Neuronal stem cell (in vitro differentiated cells): ENCODE measurements around the gene TBXAS1.
A peak's percentile ranks its signal among the peaks of the same experiment; 100 is the strongest.

Experiments used
- DNase-seq: peaks from one replicate; pipeline ENCODE4 v3.0.0-alpha.2; 2013; ENCODE audit warnings: low spot score
- H2AFZ ChIP-seq: one replicate; pipeline ENCODE4 v1.6.1; 2013; ENCODE audit warnings: mild to moderate bottlenecking, low read length, inconsistent platforms
- H2AK5ac ChIP-seq: 2 replicates; pipeline ENCODE4 v1.6.1; 2013; ENCODE audit warnings: low read depth, mild to moderate bottlenecking, inconsistent platforms, low read length, moderate library complexity, mixed read lengths
- H2BK120ac ChIP-seq: 2 replicates; pipeline ENCODE4 v1.6.1; 2013; ENCODE audit warnings: low read depth, mild to moderate bottlenecking, inconsistent platforms, low read length, moderate library complexity, mixed read lengths
- H2BK12ac ChIP-seq: one replicate; pipeline ENCODE4 v1.6.1; 2013; ENCODE audit warnings: low read length, inconsistent platforms
- H2BK15ac ChIP-seq: 2 replicates; pipeline ENCODE4 v1.6.1; 2013; ENCODE audit warnings: mild to moderate bottlenecking, low read length, inconsistent platforms, mixed read lengths
- H2BK5ac ChIP-seq: one replicate; pipeline ENCODE4 v1.6.1; 2013; ENCODE audit warnings: inconsistent platforms, mild to moderate bottlenecking, low read length, moderate library complexity
- H3K14ac ChIP-seq: one replicate; pipeline ENCODE4 v1.6.1; 2013; ENCODE audit warnings: low read length, inconsistent platforms
- H3K18ac ChIP-seq: 2 replicates; pipeline ENCODE4 v1.6.1; 2013; ENCODE audit warnings: low read length, inconsistent platforms
- H3K23ac ChIP-seq: 2 replicates; pipeline ENCODE4 v1.6.1; 2013; ENCODE audit warnings: low read depth, mild to moderate bottlenecking, mixed read lengths, low read length, inconsistent platforms; ENCODE audit not compliant: poor library complexity
- H3K27ac ChIP-seq: replicated peaks from 3 replicates; pipeline ENCODE4 v1.5.1; 2013; ENCODE audit warnings: low read length, inconsistent platforms
- H3K27me3 ChIP-seq, 3 experiments: 2 replicates each; pipeline ENCODE4 v1.6.1; 2013; ENCODE audit warnings: low read length in 3 of 3, mild to moderate bottlenecking in 2 of 3, inconsistent platforms in 1 of 3, low read depth in 1 of 3, mixed read lengths in 1 of 3, moderate library complexity in 1 of 3; ENCODE audit not compliant: control insufficient read depth in 3 of 3, insufficient read depth in 3 of 3
- H3K36me3 ChIP-seq, 2 donors: replicated peaks in 1 of 2; 2 replicates each; pipeline ENCODE4 v1.6.1; 2013; ENCODE audit warnings: low read length in 2 of 2; ENCODE audit not compliant: control insufficient read depth in 2 of 2, insufficient read depth in 2 of 2
- H3K4ac ChIP-seq: 2 replicates; pipeline ENCODE4 v1.6.1; 2013; ENCODE audit warnings: inconsistent platforms, mild to moderate bottlenecking, low read length, moderate library complexity
- H3K4me1 ChIP-seq, 2 donors: 1 replicate in 1 of 2; 2 replicates in 1 of 2; pipeline ENCODE4 v1.6.1; 2013; ENCODE audit warnings: low read length in 2 of 2, low read depth in 1 of 2; ENCODE audit not compliant: control insufficient read depth in 2 of 2, insufficient read depth in 1 of 2
- H3K4me2 ChIP-seq: one replicate; pipeline ENCODE4 v1.6.1; 2013; ENCODE audit warnings: mild to moderate bottlenecking, low read length, inconsistent platforms; ENCODE audit not compliant: insufficient read depth, poor library complexity, severe bottlenecking
- H3K4me3 ChIP-seq, 2 donors: 2 replicates each; pipeline ENCODE4 v1.5.1; 2013; ENCODE audit warnings: low read length in 2 of 2, mild to moderate bottlenecking in 2 of 2, inconsistent platforms in 1 of 2, moderate library complexity in 1 of 2
- H3K79me1 ChIP-seq: one replicate; pipeline ENCODE4 v1.6.1; 2013; ENCODE audit warnings: low read depth, mild to moderate bottlenecking, inconsistent platforms, low read length, moderate library complexity
- H3K9ac ChIP-seq: one replicate; pipeline ENCODE4 v1.6.1; 2013; ENCODE audit warnings: mild to moderate bottlenecking, low read depth, low read length, inconsistent platforms; ENCODE audit not compliant: poor library complexity
- H3K9me3 ChIP-seq, 2 donors: replicated peaks in 1 of 2; 2 replicates each; pipeline versions ENCODE3 to v1.6.1; 2013; ENCODE audit warnings: low read length in 2 of 2, mild to moderate bottlenecking in 2 of 2, inconsistent platforms in 1 of 2, low read depth in 1 of 2, mixed read lengths in 1 of 2, moderate library complexity in 1 of 2; ENCODE audit not compliant: control insufficient read depth in 2 of 2, insufficient read depth in 1 of 2
- H4K8ac ChIP-seq: one replicate; pipeline ENCODE4 v1.6.1; 2013; ENCODE audit warnings: low read depth, mild to moderate bottlenecking, inconsistent platforms, low read length, moderate library complexity
- H4K91ac ChIP-seq: one replicate; pipeline ENCODE4 v1.6.1; 2013; ENCODE audit warnings: low read length, low read depth, mild to moderate bottlenecking, inconsistent platforms; ENCODE audit not compliant: poor library complexity
- WGBS, 2 donors: extraction: QIAGEN DNeasy Blood & Tissue Kit; methylation state at CpG; one replicate each; pipeline ENCODE4 v1.1.7; 2013; ENCODE audit warnings: missing lambda C conversion rate in 2 of 2, mixed read lengths in 1 of 2; ENCODE audit not compliant: insufficient read length in 2 of 2, insufficient replicate concordance in 1 of 2; ENCODE audit errors: extremely low coverage in 2 of 2; 5-methylcytosine and 5-hydroxymethylcytosine counted together

TBXAS1 gene

GRCh38 chr7:139948587-139949335 lies 119.7 kb downstream of the TBXAS1 start:
- H3K36me3 ChIP-seq, result no peaks in the 10 kb centered on the region
- peaks cover 0 to 8% (median 0%) of the 10 kb centered on the region in 3 experiments for H3K27me3 ChIP-seq
- H4K8ac ChIP-seq, result no peak overlapping the region
- no peak overlapping the region for H4K91ac ChIP-seq
- no peak overlapping the region for H3K4me2 ChIP-seq
- H2BK15ac ChIP-seq, result no peak overlapping the region
- no peak overlapping the region for H3K27ac ChIP-seq
- no peak overlapping the region for H3K14ac ChIP-seq
- peaks cover 0 to 1% of the 10 kb centered on the region in 2 donors for H3K4me1 ChIP-seq
- H3K4ac ChIP-seq, result no peak overlapping the region
- no peak overlapping the region for H2AFZ ChIP-seq
- DNase-seq, result no peak
- H2AK5ac ChIP-seq, result no peak overlapping the region
- H3K4me3 ChIP-seq, result no peak overlapping the region
- H3K9ac ChIP-seq, result no peak overlapping the region
- H3K18ac ChIP-seq, result no peak overlapping the region
- peaks cover 0 to 4% of the 10 kb centered on the region in 2 donors for H3K9me3 ChIP-seq
- no peak overlapping the region for H2BK12ac ChIP-seq
- H2BK120ac ChIP-seq, result no peak overlapping the region
- no CpG with 5 or more reads among the region's 10 CpGs for WGBS, 2 donors
- H3K79me1 ChIP-seq, result no peaks in the 10 kb centered on the region
- H3K23ac ChIP-seq, result no peak overlapping the region
- H2BK5ac ChIP-seq, result no peak overlapping the region

- no peak overlapping the region for H3K9ac ChIP-seq
- no peak overlapping the region for H3K14ac ChIP-seq
- H2AK5ac ChIP-seq, result no peak overlapping the region
- no peak overlapping the region for H4K91ac ChIP-seq
- H3K23ac ChIP-seq, result no peak overlapping the region
- H3K4me3 ChIP-seq, result no peak overlapping the region
- H2BK5ac ChIP-seq, result no peak overlapping the region
- no peak overlapping the region for H2BK120ac ChIP-seq
- no peak overlapping the region for H3K27ac ChIP-seq
- peaks cover 0 to 1% of the 10 kb centered on the region in 2 donors for H3K4me1 ChIP-seq
- H2BK12ac ChIP-seq, result no peak overlapping the region
- peaks cover 0 to 4% of the 10 kb centered on the region in 2 donors for H3K9me3 ChIP-seq
- WGBS, 2 donors, result no CpG with 5 or more reads among the region's 3 CpGs
- H3K36me3 ChIP-seq, result no peaks in the 10 kb centered on the region
- no peak overlapping the region for H3K4ac ChIP-seq
- H3K4me2 ChIP-seq, result no peak overlapping the region
- no peaks in the 10 kb centered on the region for H3K79me1 ChIP-seq
- no peak for DNase-seq
- H3K18ac ChIP-seq, result no peak overlapping the region
- H2BK15ac ChIP-seq, result no peak overlapping the region
- no peak overlapping the region for H2AFZ ChIP-seq
- peaks cover 0 to 8% (median 0%) of the 10 kb centered on the region in 3 experiments for H3K27me3 ChIP-seq
- no peak overlapping the region for H4K8ac ChIP-seq
Observed at GRCh38 chr7:139949629-139950028, 120.6 kb downstream of the TBXAS1 start.

- Histone ChIP-seq H3K18ac (no peak overlapping the region), H3K9ac (no peak overlapping the region), H2BK15ac (no peak overlapping the region), H2AFZ (no peak overlapping the region), H3K4me1 (peaks cover 0 to 4% of the 10 kb centered on the region in 2 donors), H3K79me1 (no peaks in the 10 kb centered on the region), H4K8ac (no peak overlapping the region), H2BK120ac (no peak overlapping the region), H3K14ac (no peak overlapping the region), H3K23ac (no peak overlapping the region), H2AK5ac (no peak overlapping the region), H4K91ac (no peak overlapping the region), H3K36me3 (no peaks in the 10 kb centered on the region), H3K27me3 (peaks cover 0 to 12% (median 0%) of the 10 kb centered on the region in 3 experiments), H3K4ac (no peak overlapping the region), H3K9me3 (peaks cover 0 to 4% of the 10 kb centered on the region in 2 donors), H3K4me2 (no peak overlapping the region), H3K4me3 (no peak overlapping the region), H3K27ac (no peak overlapping the region), H2BK5ac (no peak overlapping the region), H2BK12ac (no peak overlapping the region)
- WGBS, 2 donors, result no CpG with 5 or more reads among the region's 10 CpGs
- no peak for DNase-seq
Observed at GRCh38 chr7:139950881-139951525, 121.9 kb downstream of the TBXAS1 start.

GRCh38 chr7:139953229-139953628 lies 124.2 kb downstream of the TBXAS1 start:
- Histone ChIP-seq H3K4me1 (peaks cover 0 to 4% of the 10 kb centered on the region in 2 donors), H2BK12ac (no peak overlapping the region), H3K23ac (no peak overlapping the region), H3K9ac (no peak overlapping the region), H3K4me2 (no peak overlapping the region), H3K36me3 (no peaks in the 10 kb centered on the region), H3K9me3 (no peaks in the 10 kb centered on the region), H3K27ac (no peak overlapping the region), H3K27me3 (peaks cover 0 to 12% (median 0%) of the 10 kb centered on the region in 3 experiments), H3K18ac (no peak overlapping the region), H2BK120ac (no peak overlapping the region), H2AK5ac (no peak overlapping the region), H2BK15ac (no peak overlapping the region), H3K4me3 (peak overlapping the region in 1 of 2 donors; percentile 18), H4K91ac (no peak overlapping the region), H3K79me1 (no peaks in the 10 kb centered on the region), H3K14ac (no peak overlapping the region), H2BK5ac (no peak overlapping the region), H2AFZ (no peak overlapping the region), H4K8ac (no peak overlapping the region), H3K4ac (no peak overlapping the region)
- WGBS, 2 donors, result no CpG with 5 or more reads among the region's 7 CpGs
- DNase-seq, result no peak
